NT2/D1 (cell line): ENCODE results near the gene ABCA1.
"Not testable (repeated sequence)": the region's sequence is repeated elsewhere in the genome, so short reads cannot be mapped to it uniquely, and the experiment has no call there.

Experiments
- DNase-seq: peaks from one replicate; pipeline ENCODE4 v3.0.0-alpha.2; 2011; ENCODE audit warnings: low read depth, low spot score
- H3K27me3 ChIP-seq: 2 replicates; pipeline ENCODE4 v1.6.0; 2011; ENCODE audit warnings: mild to moderate bottlenecking; ENCODE audit not compliant: insufficient read length, insufficient read depth
- H3K36me3 ChIP-seq: 2 replicates; pipeline ENCODE4 v1.6.1; 2011; ENCODE audit warnings: mild to moderate bottlenecking, low read length, mixed read lengths; ENCODE audit not compliant: insufficient read depth, insufficient read length
- H3K4me1 ChIP-seq: 2 replicates; pipeline ENCODE4 v1.5.1; 2011; ENCODE audit not compliant: insufficient read depth, insufficient read length
- H3K4me3 ChIP-seq: 2 replicates; pipeline ENCODE4 v1.5.1; 2011; ENCODE audit warnings: low read depth; ENCODE audit not compliant: insufficient read length
- H3K9ac ChIP-seq: 2 replicates; pipeline ENCODE4 v1.6.0; 2011; ENCODE audit warnings: low read depth; ENCODE audit not compliant: insufficient read length
- H3K9me3 ChIP-seq: 2 replicates; pipeline ENCODE4 v1.5.1; 2011; ENCODE audit warnings: mild to moderate bottlenecking, low read length; ENCODE audit not compliant: insufficient read depth
- SUZ12 ChIP-seq: IDR thresholded peaks from 2 replicates; pipeline ENCODE4 v1.6.1; 2011; ENCODE audit not compliant: insufficient read length, insufficient read depth; ENCODE audit errors: extremely low read depth
- YY1 ChIP-seq: IDR thresholded peaks from 2 replicates; pipeline ENCODE4 v1.6.1; 2011; ENCODE audit not compliant: insufficient read length, insufficient read depth
- ZNF274 ChIP-seq: IDR thresholded peaks from 2 replicates; pipeline ENCODE4 v1.6.1; 2011; ENCODE audit warnings: mild to moderate bottlenecking, low read depth, low read length

ABCA1 gene

DNA sequence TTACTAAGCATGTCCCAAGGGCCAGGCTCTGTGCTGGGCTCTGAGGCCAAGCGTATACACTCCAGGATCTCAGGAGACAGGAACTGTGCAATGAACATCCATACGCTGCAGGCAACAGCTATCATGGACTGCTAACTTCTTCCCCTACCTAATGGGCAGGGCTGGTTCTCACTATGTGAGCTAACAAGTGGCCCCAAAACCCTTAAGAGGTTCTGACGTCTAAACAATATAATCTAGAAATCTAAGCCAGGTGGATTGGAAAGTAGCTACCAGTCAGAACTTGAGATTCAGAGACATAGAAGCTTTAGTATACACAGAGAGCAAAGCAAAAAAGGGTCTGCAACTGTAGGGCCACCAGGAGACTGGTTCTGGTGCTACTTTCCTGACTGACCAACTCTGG, 27.6 kb downstream of the ABCA1 start:
- Histone ChIP-seq H3K27me3 (no peaks in the 10 kb centered on the region), H3K4me1 (peaks cover 7% of the 10 kb centered on the region), H3K9me3 (no peaks in the 10 kb centered on the region), H3K4me3 (no peak overlapping the region), H3K36me3 (no peaks in the 10 kb centered on the region), H3K9ac (no peak overlapping the region)
- no peak for TF ChIP-seq SUZ12
- TF ChIP-seq ZNF274, result no peak
- no peak for TF ChIP-seq YY1
- no peak for DNase-seq

DNA sequence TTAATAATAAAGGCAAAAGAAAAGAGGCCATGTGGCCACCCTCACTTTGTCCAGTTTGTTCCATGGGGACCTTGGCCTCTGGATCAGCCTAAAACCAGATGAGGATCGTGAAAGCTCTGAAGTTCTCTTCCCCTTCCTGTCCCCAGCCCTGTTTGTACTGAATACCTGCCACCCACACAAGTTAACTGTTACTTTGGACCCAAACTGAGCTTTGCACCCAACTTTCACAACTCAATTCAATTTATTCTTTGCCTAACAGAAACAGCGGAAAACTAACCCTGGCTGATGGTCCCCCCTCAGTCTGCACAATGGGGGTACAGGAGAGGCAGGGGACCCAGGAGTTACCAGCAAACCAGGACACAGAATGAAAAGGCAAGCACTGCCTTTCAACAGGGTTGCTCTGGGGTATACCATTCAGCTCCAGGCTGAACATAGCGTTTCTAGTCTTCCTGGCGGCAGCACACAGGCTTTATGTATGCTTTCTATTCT, 28.2 kb downstream of the ABCA1 start:
- Histone ChIP-seq H3K9ac (no peak overlapping the region), H3K27me3 (no peaks in the 10 kb centered on the region), H3K36me3 (no peaks in the 10 kb centered on the region), H3K4me3 (no peak overlapping the region), H3K9me3 (no peaks in the 10 kb centered on the region), H3K4me1 (peaks cover 7% of the 10 kb centered on the region)
- no peak for TF ChIP-seq SUZ12
- no peak for TF ChIP-seq YY1
- TF ChIP-seq ZNF274, result no peak
- no peak for DNase-seq

DNA sequence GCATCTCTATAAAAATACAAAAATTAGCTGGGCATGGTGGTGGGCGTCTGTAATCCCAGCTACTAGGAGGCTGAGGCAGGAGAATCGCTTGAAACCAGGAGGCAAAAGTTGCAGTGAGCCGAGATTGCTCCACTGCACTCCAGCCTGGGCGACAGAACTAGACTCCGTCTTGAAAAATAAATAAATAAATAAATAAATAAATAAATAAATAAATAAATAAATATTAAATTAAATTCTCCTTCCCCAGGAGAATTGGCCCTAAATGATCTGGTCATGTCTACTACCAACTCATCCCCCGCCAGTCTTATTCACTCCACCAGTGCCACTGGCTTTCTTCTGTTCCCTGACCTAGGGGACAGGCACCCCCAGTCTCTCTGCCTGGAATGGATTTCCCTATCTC, 29.6 kb downstream of the ABCA1 start:
- H3K4me1 ChIP-seq, H3K9me3 ChIP-seq, H3K4me3 ChIP-seq, H3K9ac ChIP-seq, DNase-seq, H3K36me3 ChIP-seq, H3K27me3 ChIP-seq: not testable (repeated sequence)

DNA sequence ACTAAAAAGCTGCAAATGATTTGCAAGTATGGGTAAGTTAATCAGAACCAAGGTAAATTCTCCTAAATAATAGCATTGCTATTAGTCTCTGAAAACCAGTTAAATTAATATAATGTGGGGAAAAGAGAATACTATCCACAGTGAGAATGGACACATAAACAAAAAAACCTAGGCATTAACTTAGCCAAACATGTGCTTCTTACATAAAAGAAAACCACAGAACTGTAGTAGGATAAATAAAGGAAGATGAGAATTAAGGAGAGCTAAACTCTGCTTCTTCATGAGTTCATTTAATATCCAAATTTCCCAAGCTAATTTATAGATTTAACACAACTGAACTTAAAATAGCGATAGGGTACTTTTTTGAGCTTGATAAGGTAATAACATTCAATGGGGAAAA, 31.8 kb downstream of the ABCA1 start:
- TF ChIP-seq SUZ12, result no peak
- no peak for TF ChIP-seq ZNF274
- no peak for TF ChIP-seq YY1
- peaks cover under 1% of the 10 kb centered on the region for H3K4me1 ChIP-seq
- no peaks in the 10 kb centered on the region for H3K9me3 ChIP-seq
- no peak for DNase-seq
- no peak overlapping the region for H3K9ac ChIP-seq
- no peaks in the 10 kb centered on the region for H3K27me3 ChIP-seq
- H3K4me3 ChIP-seq, result no peak overlapping the region
- H3K36me3 ChIP-seq, result no peaks in the 10 kb centered on the region

DNA sequence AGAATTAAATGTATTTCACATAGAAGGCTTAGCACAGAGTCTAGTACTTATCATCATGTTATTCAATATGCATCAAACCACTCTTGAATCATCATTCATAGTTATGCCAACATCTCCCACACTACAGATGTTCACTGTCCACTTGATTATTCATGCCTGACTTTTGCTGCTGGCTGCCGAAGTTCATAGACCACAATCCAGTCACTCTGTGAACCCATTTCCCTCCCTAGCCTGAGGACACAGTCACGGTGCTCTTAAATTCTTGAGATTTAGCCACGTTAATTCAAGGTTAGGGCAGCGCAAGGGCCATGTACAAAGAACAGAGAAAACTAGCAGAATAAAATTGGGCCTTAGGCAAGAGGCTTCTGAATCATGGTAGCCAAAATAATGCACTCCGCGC, 32.4 kb downstream of the ABCA1 start:
- no peaks in the 10 kb centered on the region for H3K9me3 ChIP-seq
- no peak for DNase-seq
- H3K36me3 ChIP-seq, result no peaks in the 10 kb centered on the region
- no peak for TF ChIP-seq YY1
- no peak for TF ChIP-seq SUZ12
- no peak for TF ChIP-seq ZNF274
- no peak overlapping the region for H3K4me3 ChIP-seq
- H3K4me1 ChIP-seq, result no peaks in the 10 kb centered on the region
- no peak overlapping the region for H3K9ac ChIP-seq
- no peaks in the 10 kb centered on the region for H3K27me3 ChIP-seq

DNA sequence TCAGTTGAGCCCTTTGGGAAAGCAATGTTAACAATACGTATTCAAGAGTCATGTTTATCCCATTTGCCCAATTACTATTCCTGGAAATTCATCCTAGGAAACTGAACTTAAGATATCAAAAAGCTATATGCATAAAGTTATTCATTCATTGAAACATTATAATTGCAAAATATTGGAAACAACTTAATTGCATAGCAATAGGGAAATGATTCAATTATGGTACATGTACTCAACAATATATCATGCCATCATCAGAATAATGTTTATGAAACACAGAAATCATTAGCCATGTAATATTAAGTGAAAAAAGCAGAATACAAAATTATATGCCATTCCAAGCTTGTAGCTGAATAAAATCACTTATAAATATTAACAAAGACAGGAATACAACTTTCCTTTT, 35.3 kb downstream of the ABCA1 start:
- TF ChIP-seq YY1 (no peak), ZNF274 (no peak), SUZ12 (no peak)
- H3K9ac ChIP-seq, result no peak overlapping the region
- no peaks in the 10 kb centered on the region for H3K9me3 ChIP-seq
- H3K36me3 ChIP-seq, result no peaks in the 10 kb centered on the region
- H3K27me3 ChIP-seq, result peaks cover 16% of the 10 kb centered on the region
- H3K4me1 ChIP-seq, result no peaks in the 10 kb centered on the region
- H3K4me3 ChIP-seq, result no peak overlapping the region
- no peak for DNase-seq

DNA sequence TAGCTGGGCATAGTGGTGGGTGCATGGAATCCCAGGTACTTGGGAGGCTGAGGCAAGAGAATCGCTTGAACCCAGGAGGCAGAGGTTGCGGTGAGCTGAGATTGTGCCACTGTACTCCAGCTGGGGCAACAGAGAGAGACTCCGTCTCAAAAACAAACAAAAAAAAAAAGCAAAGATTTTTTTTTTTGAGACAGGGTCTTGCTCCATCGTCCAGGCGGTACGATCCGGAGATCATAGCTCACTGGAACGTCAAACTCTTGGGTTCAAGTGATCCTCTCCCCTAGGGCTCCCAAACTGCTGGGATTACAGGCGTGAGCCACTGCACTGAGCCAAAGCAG, 37.6 kb downstream of the ABCA1 start:
- Histone ChIP-seq H3K9me3 (no peaks in the 10 kb centered on the region), H3K4me3 (no peak overlapping the region), H3K4me1 (peaks cover 9% of the 10 kb centered on the region), H3K36me3 (no peaks in the 10 kb centered on the region), H3K9ac (no peak overlapping the region), H3K27me3 (peaks cover 25% of the 10 kb centered on the region)
- TF ChIP-seq ZNF274 (no peak), SUZ12 (no peak), YY1 (no peak)
- DNase-seq, result no peak

DNA sequence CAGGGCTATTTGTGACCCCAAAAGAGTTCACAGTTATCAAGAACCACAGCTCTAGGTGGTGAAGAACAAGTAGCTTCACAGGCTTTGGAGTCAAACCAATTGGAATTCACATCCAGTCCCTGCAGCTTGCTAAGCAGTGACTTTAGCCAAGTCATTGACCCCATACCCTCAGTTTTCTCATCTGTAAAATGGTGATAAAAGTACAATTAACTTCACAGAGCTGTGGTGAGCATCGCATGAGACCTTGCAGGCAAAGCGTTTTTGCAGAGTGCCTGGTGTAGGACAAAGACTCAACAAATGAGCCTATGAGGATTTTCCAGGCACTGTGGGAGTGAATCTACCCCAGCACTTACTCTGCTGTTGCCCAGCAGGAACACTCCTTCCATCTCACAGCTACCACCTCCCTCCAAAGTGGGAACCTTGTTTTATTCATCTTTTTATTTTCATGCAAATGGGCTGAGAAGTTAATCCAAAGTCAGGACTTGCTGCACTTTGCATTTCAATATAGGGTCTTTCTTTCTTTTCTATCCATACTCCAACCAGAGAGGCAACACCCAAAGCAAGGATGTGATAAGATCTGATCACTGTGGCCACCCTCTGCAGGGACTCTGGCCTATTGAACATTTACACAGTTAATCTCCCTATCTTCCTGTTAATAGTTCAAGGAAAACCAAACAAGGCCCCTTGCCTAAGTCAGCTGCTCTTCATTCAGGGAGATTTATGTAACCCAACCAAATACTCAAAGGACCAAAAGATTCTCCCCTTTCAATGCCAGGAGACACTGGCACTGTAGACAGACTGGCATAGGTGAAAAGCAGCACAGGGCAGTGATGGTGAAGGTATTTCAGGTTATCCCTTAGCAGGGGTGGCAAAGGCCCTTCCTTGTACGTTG, 41.9 kb downstream of the ABCA1 start:
- peaks cover 4% of the 10 kb centered on the region for H3K36me3 ChIP-seq
- no peak overlapping the region for H3K9ac ChIP-seq
- no peak for TF ChIP-seq SUZ12
- no peak for TF ChIP-seq ZNF274
- TF ChIP-seq YY1, result no peak

More for the DNA sequence above, 41.9 kb downstream of the ABCA1 start:
- peak; percentile 95 for DNase-seq
- Histone ChIP-seq H3K4me3 (no peak overlapping the region), H3K27me3 (peaks cover 50% of the 10 kb centered on the region), H3K9me3 (no peaks in the 10 kb centered on the region), H3K4me1 (peaks cover 20% of the 10 kb centered on the region)
